Stimulated activated CD8-positive, alpha-beta memory T cell treated with anti-CD3 and anti-CD28 coated beads, Interleukin-4, amount 100 ng/mL, for 24 hours (primary cell): Measurements from ENCODE around the gene SARNP.
"Not testable (repeated sequence)": the region's sequence is repeated elsewhere in the genome, so short reads cannot be mapped to it uniquely, and the experiment has no call there.

ENCODE experiments used
- DNase-seq: peaks from one replicate; pipeline ENCODE4 v3.0.0-alpha.2; 2020; ENCODE audit warnings: low read depth

Gene SARNP

GRCh38 chr12:55795950-55796349 lies 21.6 kb downstream of the SARNP start:
- DNase-seq: no peak

DNA sequence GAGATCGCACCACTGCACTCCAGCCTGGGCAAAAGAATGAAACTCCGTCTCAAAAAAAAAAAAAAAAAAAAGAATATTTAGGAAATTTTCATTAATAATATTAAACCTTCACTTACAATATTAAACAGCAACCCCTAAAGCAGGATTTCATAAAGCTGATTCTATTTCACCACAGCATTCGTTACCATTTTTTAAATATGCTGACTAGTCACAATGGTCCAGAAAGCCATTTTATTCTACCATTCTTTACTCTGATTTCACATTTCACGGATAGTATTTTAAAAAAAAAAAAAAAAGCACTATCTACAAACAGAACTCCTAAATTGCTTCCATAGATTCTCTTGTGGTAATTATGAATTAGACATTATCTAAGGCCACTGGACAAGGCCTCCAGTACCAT lies 27.6 kb downstream of the SARNP start:
- no peak for DNase-seq

- no peak for DNase-seq
Measured at GRCh38 chr12:55789171-55789570, 28.4 kb downstream of the SARNP start.

GRCh38 chr12:55788546-55788945 lies 29.0 kb downstream of the SARNP start:
- DNase-seq: no peak

DNA sequence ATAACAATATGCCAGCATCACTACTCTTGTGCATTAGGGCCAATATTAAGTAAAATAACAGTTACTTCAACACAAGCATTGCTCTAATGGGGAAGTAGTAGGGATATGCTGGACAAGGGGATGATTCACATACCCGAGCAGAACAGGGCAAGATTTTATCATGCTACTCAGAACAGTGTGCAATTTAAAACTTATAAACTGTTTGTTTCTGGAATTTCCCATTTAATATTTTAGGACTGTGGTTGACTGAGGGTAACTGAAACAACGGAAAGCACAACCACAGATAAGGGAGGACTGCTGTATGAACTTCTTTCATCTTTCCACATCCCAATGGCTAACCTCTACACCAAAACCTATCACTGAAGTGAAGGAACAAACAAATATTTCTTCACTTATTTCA lies 36.8 kb downstream of the SARNP start:
- no peak for DNase-seq

DNA sequence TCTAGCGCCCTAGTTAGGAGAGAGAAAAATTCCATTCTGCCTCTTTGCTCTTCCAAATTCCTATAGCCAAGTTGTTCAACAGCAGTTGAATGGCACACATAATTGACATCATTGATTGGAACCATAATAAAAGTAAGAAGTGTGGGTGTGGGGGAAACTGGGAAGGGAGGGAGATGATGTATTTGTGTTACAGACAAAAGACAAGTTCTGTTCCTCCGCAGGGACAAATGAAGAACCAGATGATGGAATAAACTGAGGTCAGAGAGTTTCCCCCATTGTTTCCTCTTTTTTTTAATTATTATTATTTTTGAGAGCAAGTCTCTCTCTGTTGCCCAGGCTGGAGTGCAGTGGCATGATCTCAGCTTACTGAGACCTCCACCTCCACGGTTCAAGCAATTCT lies 39.7 kb downstream of the SARNP start:
- no peak for DNase-seq

DNA sequence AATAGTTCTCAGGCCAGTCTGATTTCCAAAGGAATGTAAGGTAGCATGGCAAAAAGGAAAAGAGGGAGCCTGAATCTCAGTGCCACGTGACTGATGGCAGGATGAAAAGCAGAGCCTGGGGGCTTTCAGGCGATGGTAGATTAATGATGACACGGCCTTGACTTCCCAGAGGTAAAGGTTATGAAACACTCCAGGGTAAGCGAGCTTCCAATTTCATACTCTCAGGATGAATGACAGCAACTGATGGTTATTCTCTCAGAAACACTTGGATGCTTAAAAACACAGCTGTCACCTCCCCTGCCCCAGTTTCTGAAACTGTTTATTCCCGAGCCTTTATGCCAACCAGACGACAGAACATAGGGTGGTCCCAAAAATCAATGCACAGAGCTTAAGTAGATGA lies 45.8 kb downstream of the SARNP start:
- DNase-seq: no peak

DNA sequence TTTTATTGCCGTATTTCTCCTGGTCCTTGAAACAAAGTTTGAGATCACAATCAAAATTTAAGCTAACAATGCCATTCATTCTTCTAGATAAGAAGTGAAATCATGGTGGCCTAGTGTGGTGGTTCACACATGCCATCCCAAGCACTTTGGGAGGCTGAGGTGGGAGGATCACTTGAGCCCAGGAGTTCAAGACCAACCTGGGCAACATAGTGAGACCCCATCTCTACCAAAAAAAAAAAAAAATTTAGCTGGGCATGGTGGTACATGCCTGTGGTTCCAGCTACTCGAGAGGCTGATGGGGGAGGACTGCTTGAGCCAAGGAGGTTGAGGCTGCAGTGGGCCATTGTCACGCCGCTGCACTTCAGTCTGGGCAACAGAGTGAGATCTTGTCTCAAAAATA lies 50.4 kb downstream of the SARNP start:
- no peak for DNase-seq

DNA sequence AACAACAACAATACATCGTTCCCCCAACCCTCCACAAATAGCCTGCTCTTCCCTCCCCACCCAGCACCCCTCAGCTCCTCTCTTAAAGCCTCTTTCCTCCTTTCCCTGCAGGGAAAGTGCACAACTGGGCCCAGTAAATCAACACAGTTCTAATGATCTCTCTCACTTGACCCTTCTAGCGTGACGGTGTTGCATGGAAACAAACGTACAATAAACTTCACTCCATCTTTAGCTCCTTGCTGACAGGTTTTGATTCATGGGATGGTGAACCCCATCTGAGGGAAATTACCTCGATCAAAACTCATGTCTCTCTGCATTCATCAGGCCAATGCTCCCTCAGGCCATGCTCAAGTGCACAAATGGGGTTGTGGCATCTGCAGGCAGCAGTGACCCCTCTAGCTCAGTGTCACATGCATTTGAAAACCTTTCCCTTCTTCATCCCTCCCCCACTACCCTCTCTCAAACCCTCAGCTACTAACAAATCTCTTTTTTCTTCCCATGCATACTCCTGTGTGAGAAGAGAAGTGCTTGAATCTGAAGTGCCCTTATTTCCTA lies 51.7 kb downstream of the SARNP start:
- DNase-seq: no peak

DNA sequence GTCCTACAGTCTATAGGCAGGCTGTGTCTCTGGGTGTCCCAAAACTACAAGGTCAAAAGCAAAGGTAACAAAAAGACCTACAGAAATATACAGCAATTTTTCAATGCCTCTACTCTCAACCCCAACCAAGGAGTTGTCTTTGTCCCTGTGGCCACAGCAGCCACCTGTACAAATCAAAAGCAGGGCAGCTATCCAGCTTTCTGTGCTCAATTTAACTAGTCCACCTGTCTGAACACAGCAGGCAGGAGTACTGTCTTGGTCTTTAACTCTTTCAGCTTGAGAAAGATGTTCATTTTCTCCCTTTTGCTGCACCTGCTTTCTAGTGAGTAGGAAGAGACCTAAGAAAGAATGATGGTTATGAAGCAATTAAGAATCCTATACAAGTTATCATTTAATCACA lies 54.9 kb downstream of the SARNP start:
- no peak for DNase-seq

- no peak for DNase-seq
Measured at GRCh38 chr12:55760663-55761062, 56.9 kb downstream of the SARNP start.

- not testable (repeated sequence) for DNase-seq
Measured at GRCh38 chr12:55758575-55758974, 58.9 kb downstream of the SARNP start.

- DNase-seq: no peak
Measured at GRCh38 chr12:55757701-55758100, 59.8 kb downstream of the SARNP start.

GRCh38 chr12:55755246-55755645 lies 62.3 kb downstream of the SARNP start:
- no peak for DNase-seq

DNA sequence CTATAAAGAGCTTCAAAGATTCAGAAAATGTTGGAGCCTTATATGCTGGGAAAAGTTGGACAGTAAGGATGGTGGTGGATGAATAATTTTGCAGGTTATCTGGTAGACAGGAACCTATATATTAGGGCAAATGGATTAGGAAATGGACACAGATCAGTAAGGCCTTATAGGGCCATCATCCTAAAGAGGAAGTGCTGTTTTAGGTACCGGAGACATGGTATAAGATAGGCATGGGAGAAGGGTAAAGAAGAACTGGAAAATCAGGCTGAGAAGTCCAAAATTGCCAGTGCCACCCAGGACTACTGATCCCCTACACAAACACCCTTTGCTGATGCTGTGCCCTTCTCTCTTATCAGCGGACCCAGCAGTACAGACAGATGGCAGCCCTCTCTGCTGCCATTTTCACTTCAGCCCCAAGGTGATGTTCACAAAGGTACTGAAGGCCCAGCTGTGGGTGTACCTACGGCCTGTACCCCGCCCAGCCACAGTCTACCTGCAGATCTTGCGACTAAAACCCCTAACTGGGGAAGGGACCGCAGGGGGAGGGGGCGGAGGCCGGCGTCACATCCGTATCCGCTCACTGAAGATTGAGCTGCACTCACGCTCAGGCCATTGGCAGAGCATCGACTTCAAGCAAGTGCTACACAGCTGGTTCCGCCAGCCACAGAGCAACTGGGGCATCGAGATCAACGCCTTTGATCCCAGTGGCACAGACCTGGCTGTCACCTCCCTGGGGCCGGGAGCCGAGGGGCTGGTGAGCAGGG lies 69.1 kb downstream of the SARNP start:
- no peak for DNase-seq

- DNase-seq: no peak
Measured at GRCh38 chr12:55746913-55747231, 70.7 kb downstream of the SARNP start.

GRCh38 chr12:55746174-55746912 lies 71.2 kb downstream of the SARNP start:
- no peak for DNase-seq

- DNase-seq: no peak
Measured at GRCh38 chr12:55745361-55746173, 72.0 kb downstream of the SARNP start.

DNA sequence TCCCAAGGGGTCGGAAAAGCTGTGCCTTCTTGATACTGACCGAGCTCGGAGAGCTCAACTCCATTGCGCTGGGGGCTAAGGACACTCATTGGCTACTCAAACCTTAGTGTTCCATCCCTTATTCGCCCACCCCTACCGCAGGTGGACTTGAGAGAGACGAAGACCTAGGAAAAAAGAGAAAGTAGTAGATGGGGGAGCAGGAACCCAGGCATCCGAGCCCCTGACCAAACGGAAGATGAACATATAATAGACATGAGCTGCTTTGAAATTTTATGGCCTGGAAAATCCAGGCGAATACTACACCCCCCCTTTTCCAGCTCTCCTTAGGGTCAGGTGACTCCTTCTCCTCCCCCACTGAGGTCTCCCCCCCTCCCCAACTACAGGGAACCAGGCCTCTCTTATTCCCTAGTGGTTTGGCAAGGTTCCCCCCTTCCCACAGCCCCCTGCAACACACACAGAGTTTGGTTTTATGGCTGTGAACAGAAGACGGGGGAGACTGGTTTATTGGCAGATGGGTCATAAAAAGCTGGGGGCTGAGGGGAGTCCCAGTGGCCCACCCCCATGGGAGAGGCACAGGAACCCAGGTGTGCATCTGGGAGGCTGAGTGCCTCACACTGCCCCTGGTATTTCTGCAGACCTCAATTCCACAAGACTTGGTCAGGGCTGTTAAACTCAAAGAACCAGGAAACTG lies 73.0 kb downstream of the SARNP start:
- no peak for DNase-seq

DNA sequence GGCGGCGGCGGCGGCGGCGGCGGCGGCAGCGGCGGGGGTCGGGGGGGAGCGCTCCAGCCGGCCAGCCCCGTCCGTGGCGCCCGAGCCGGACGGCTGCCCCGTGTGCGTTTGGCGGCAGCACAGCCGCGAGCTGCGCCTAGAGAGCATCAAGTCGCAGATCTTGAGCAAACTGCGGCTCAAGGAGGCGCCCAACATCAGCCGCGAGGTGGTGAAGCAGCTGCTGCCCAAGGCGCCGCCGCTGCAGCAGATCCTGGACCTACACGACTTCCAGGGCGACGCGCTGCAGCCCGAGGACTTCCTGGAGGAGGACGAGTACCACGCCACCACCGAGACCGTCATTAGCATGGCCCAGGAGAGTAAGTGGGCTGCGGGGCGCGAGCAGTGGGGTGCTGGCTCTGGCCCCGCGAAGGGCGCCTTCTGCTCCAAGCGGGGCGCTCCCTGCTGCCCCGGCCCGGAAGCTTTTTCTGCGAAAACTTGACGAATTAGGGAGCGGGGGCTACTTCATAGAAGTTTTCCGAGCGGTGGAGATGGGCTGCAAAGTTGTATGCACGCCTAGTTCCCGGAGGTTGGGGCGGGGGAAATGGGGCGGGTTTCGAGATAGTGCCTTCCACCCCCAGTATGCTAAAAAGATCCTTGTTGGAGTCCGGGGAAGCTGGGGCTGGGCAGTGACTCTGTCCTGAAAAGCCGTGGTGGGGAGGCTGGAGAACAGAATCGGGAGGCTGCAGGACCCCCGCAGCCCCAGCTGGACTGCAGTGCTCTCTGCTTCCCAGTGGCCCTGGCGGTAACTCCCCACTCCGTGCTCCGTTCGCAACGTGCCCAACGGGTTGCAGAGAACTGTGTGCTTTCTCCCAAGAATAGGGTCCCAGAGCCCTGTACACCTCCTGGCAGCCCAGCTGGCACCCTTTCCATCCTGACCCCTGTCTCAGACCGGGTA lies 73.9 kb downstream of the SARNP start:
- no peak for DNase-seq
